Measurements from ENCODE around the gene ATAD1.

The ATAD1 gene

GRCh38 chr10:87819289-87819585 lies 1.2 kb upstream of the ATAD1 start:
- TF ChIP-seq ZBTB7A (IDR thresholded peaks at IDR 0.05; ENCODE audit: low read depth) = no peak
- no peak for TF ChIP-seq CREB1 (IDR thresholded peaks at IDR 0.05; ENCODE audit: low read depth)
- TF ChIP-seq REST (IDR thresholded peaks at IDR 0.05; ENCODE audit: low read depth) = no peak
- TF ChIP-seq RAD21 (IDR thresholded peaks at IDR 0.05; ENCODE audit: low read depth) = no peak

- TF ChIP-seq RAD21 (IDR thresholded peaks at IDR 0.05; ENCODE audit: low read depth) (peak; percentile 36; the same call in 1 of the 2 replicates), MAX (IDR thresholded peaks at IDR 0.05) (no peak), TAF1 (IDR thresholded peaks at IDR 0.05; ENCODE audit: low read depth) (no peak), TCF12 (IDR thresholded peaks at IDR 0.05; ENCODE audit: low read depth) (no peak)
Measured at GRCh38 chr10:87818505-87819288, 671 bp upstream of the ATAD1 start.

GRCh38 chr10:87816898-87817608 lies 973 bp downstream of the ATAD1 start:
- TF ChIP-seq USF1 (IDR thresholded peaks at IDR 0.05) = no peak
- TF ChIP-seq ZBTB7A (IDR thresholded peaks at IDR 0.05; ENCODE audit: low read depth) = no peak
- TF ChIP-seq CREB1 (IDR thresholded peaks at IDR 0.05; ENCODE audit: low read depth) = no peak
- TF ChIP-seq TCF12 (IDR thresholded peaks at IDR 0.05; ENCODE audit: low read depth) = no peak
- no peak for TF ChIP-seq EGR1 (IDR thresholded peaks at IDR 0.05)
- no peak for TF ChIP-seq FOXM1 (IDR thresholded peaks at IDR 0.05; ENCODE audit: borderline replicate concordance, low read depth)
- TF ChIP-seq CEBPB (IDR thresholded peaks at IDR 0.05) = no peak
- TF ChIP-seq TAF1 (IDR thresholded peaks at IDR 0.05; ENCODE audit: low read depth) = no peak
- no peak for TF ChIP-seq REST (IDR thresholded peaks at IDR 0.05; ENCODE audit: low read depth)
- no peak for TF ChIP-seq EP300 (IDR thresholded peaks at IDR 0.05; ENCODE audit: borderline replicate concordance)
- TF ChIP-seq YY1 (IDR thresholded peaks at IDR 0.05; ENCODE audit: low read depth) = no peak
- TF ChIP-seq RAD21 (IDR thresholded peaks at IDR 0.05; ENCODE audit: low read depth) = no peak

GRCh38 chr10:87816163-87816897 lies 1.7 kb downstream of the ATAD1 start:
- no peak for TF ChIP-seq MAX (IDR thresholded peaks at IDR 0.05)

- TF ChIP-seq USF1 (IDR thresholded peaks at IDR 0.05) (no peak), RAD21 (IDR thresholded peaks at IDR 0.05; ENCODE audit: low read depth) (no peak), YY1 (IDR thresholded peaks at IDR 0.05; ENCODE audit: low read depth) (no peak), FOXM1 (IDR thresholded peaks at IDR 0.05; ENCODE audit: borderline replicate concordance, low read depth) (no peak)
Measured at GRCh38 chr10:87804939-87805569, 13.0 kb downstream of the ATAD1 start.

- no peak for TF ChIP-seq CEBPB (IDR thresholded peaks at IDR 0.05)
- no peak for TF ChIP-seq FOXM1 (IDR thresholded peaks at IDR 0.05; ENCODE audit: borderline replicate concordance, low read depth)
- no peak for TF ChIP-seq YY1 (IDR thresholded peaks at IDR 0.05; ENCODE audit: low read depth)
- no peak for TF ChIP-seq MAX (IDR thresholded peaks at IDR 0.05)
- TF ChIP-seq RAD21 (IDR thresholded peaks at IDR 0.05; ENCODE audit: low read depth) = no peak
- TF ChIP-seq EGR1 (IDR thresholded peaks at IDR 0.05) = no peak
- TF ChIP-seq NFIC (IDR thresholded peaks at IDR 0.05) = no peak
- no peak for TF ChIP-seq TEAD4 (IDR thresholded peaks at IDR 0.05)
- TF ChIP-seq REST (IDR thresholded peaks at IDR 0.05; ENCODE audit: low read depth) = no peak
- no peak for TF ChIP-seq TCF12 (IDR thresholded peaks at IDR 0.05; ENCODE audit: low read depth)
- TF ChIP-seq TAF1 (IDR thresholded peaks at IDR 0.05; ENCODE audit: low read depth) = no peak
- TF ChIP-seq ZBTB7A (IDR thresholded peaks at IDR 0.05; ENCODE audit: low read depth) = no peak
- TF ChIP-seq CREB1 (IDR thresholded peaks at IDR 0.05; ENCODE audit: low read depth) = no peak
- no peak for TF ChIP-seq EP300 (IDR thresholded peaks at IDR 0.05; ENCODE audit: borderline replicate concordance)
- TF ChIP-seq USF1 (IDR thresholded peaks at IDR 0.05) = no peak
Measured at GRCh38 chr10:87803831-87804230, 14.2 kb downstream of the ATAD1 start.

Data from Ishikawa (cell line).